ENCODE results near the gene OGFOD2. TPM values are rescaled to one million over a fixed set of nuclear protein-coding genes. Genes with fewer than 3 reads are reported as not detected.
"Not testable (repeated sequence)": the region's sequence is repeated elsewhere in the genome, so short reads cannot be mapped to it uniquely, and the experiment has no call there.

The OGFOD2 gene
- total and polyA plus RNA-seq, 2 of the 13 experiments (the other 11 are each of a cell fraction or from before 2014, with no cell fraction given) = 13.2 to 14.6 TPM

- in situ Hi-C loops (cut with HindIII; ENCODE audit: extremely low pct_ligation_motif_present, low pct_unique_long_range_greater_than_20kb) (no loop called here), intact Hi-C loops (cut with micrococcal nuclease; ENCODE audit: unreplicated experiment) (no loop called here)
- Histone ChIP-seq H3K79me2 (ENCODE audit: insufficient read depth, low read length) (no peaks in the 10 kb centered on the region), H3K27ac (ENCODE audit: extremely low read length, insufficient read depth, low read length) (no peak overlapping the region), H3K4me1 (ENCODE audit: insufficient read depth, low read length) (peaks cover 13% of the 10 kb centered on the region), H3K4me2 (ENCODE audit: low read depth, low read length) (no peak overlapping the region), H3K9me3 (ENCODE audit: low read length) (no peaks in the 10 kb centered on the region), H3K4me3 (replicated peaks in 1 of 3; ENCODE audit: insufficient read depth in 1 of 3, low read depth in 2 of 3, low read length in 3 of 3) (no peak overlapping the region), H4K20me1 (ENCODE audit: insufficient read depth, low read length) (no peaks in the 10 kb centered on the region), H3K9ac (ENCODE audit: insufficient read depth, low read depth, low read length) (no peak overlapping the region), H3K36me3 (replicated peaks in 1 of 2; ENCODE audit: control insufficient read depth in 1 of 2, insufficient read depth in 2 of 2, low read length in 2 of 2) (no peaks in the 10 kb centered on the region; a peak in 1 of 5 replicates), H2AFZ (ENCODE audit: low read length) (no peak overlapping the region), H3K27me3 (ENCODE audit: control insufficient read depth in 1 of 2, insufficient read depth in 2 of 2, low read length in 2 of 2) (no peaks in the 10 kb centered on the region; a peak in 1 of 5 replicates)
- FAIRE-seq = no peak
- TF ChIP-seq NCOA1 (CRISPR knock-in tag; IDR thresholded peaks at IDR 0.05) (no peak), ZMYM3 (CRISPR knock-in tag; IDR thresholded peaks at IDR 0.05) (0 out of 2 replicates have a peak, but pooled peaks have one; percentile 27)
- BruUV-seq (replicated peaks) = no TSS peak
- ChIA-PET CTCF (ENCODE audit: low intra/inter-chr PET ratio, low total read pairs) (no interaction called here), POLR2A (no interaction called here)
- ATAC-seq = no peak
- no peak for DNase-seq (ENCODE audit: low spot score)
- WGBS (ENCODE audit: low lambda C conversion rate) = 87% methylated on average over 3 of the region's 3 CpGs
Observed at GRCh38 chr12:122937622-122938091, 37.4 kb upstream of the OGFOD2 start.

DNA sequence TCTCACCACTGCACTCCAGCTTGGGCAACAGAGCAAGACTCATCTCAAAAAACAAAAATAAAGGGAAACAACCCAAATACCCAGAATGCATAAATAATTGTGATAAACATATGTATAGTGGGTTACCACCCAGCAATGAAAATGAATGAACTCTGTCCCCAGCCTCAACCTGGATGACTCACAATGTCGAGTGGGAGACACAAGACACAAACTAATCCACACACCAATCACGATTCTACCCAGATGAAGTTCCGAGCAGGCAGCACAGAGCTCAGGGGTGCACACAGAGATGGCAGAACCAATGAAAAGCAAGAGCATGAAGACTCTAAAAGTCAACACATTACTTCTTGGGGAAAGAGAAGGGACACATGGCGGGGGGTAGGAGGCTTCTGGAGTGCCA is 35.9 kb upstream of the OGFOD2 start:
- ATAC-seq (no peak), FAIRE-seq (no peak), DNase-seq (ENCODE audit: low spot score) (no peak)
- intact Hi-C loops (cut with micrococcal nuclease; ENCODE audit: unreplicated experiment) = no loop called here
- POLR2A ChIA-PET = no interaction called here
- no peaks in the 10 kb centered on the region for H3K9me3 ChIP-seq (ENCODE audit: low read length)
- BruUV-seq (replicated peaks) = no TSS peak
- H3K4me2 ChIP-seq (ENCODE audit: low read depth, low read length) = no peak overlapping the region
- CTCF ChIA-PET (ENCODE audit: low intra/inter-chr PET ratio, low total read pairs) = no interaction called here
- no peaks in the 10 kb centered on the region; a peak in 1 of 5 replicates for H3K27me3 ChIP-seq (ENCODE audit: control insufficient read depth in 1 of 2, insufficient read depth in 2 of 2, low read length in 2 of 2)
- H3K9ac ChIP-seq (ENCODE audit: insufficient read depth, low read depth, low read length) = no peak overlapping the region
- no peak overlapping the region for H3K4me3 ChIP-seq (replicated peaks in 1 of 3; ENCODE audit: insufficient read depth in 1 of 3, low read depth in 2 of 3, low read length in 3 of 3)
- H3K27ac ChIP-seq (ENCODE audit: extremely low read length, insufficient read depth, low read length) = no peak overlapping the region
- no peaks in the 10 kb centered on the region for H4K20me1 ChIP-seq (ENCODE audit: insufficient read depth, low read length)
- H3K79me2 ChIP-seq (ENCODE audit: insufficient read depth, low read length) = no peaks in the 10 kb centered on the region
- H3K4me1 ChIP-seq (ENCODE audit: insufficient read depth, low read length) = peaks cover 17% of the 10 kb centered on the region
- no peak overlapping the region for H2AFZ ChIP-seq (ENCODE audit: low read length)
- 86% methylated on average over 4 of the region's 4 CpGs for WGBS (ENCODE audit: low lambda C conversion rate)
- in situ Hi-C loops (cut with HindIII; ENCODE audit: extremely low pct_ligation_motif_present, low pct_unique_long_range_greater_than_20kb) = no loop called here
- H3K36me3 ChIP-seq (replicated peaks in 1 of 2; ENCODE audit: control insufficient read depth in 1 of 2, insufficient read depth in 2 of 2, low read length in 2 of 2) = no peaks in the 10 kb centered on the region; a peak in 1 of 5 replicates
- TF ChIP-seq NFYC (CRISPR knock-in tag; IDR thresholded peaks at IDR 0.05) = no peak

- H3K4me3 ChIP-seq (replicated peaks in 1 of 3; ENCODE audit: insufficient read depth in 1 of 3, low read depth in 2 of 3, low read length in 3 of 3); H4K20me1 ChIP-seq (ENCODE audit: insufficient read depth, low read length); H3K27me3 ChIP-seq (ENCODE audit: control insufficient read depth in 1 of 2, insufficient read depth in 2 of 2, low read length in 2 of 2); H3K9me3 ChIP-seq (ENCODE audit: low read length); ATAC-seq; DNase-seq (ENCODE audit: low spot score); H2AFZ ChIP-seq (ENCODE audit: low read length); intact Hi-C loops (cut with micrococcal nuclease; ENCODE audit: unreplicated experiment); in situ Hi-C loops (cut with HindIII; ENCODE audit: extremely low pct_ligation_motif_present, low pct_unique_long_range_greater_than_20kb); H3K79me2 ChIP-seq (ENCODE audit: insufficient read depth, low read length); H3K36me3 ChIP-seq (replicated peaks in 1 of 2; ENCODE audit: control insufficient read depth in 1 of 2, insufficient read depth in 2 of 2, low read length in 2 of 2); POLR2A ChIA-PET; FAIRE-seq; H3K9ac ChIP-seq (ENCODE audit: insufficient read depth, low read depth, low read length); BruUV-seq (replicated peaks); H3K4me2 ChIP-seq (ENCODE audit: low read depth, low read length); H3K27ac ChIP-seq (ENCODE audit: extremely low read length, insufficient read depth, low read length); CTCF ChIA-PET (ENCODE audit: low intra/inter-chr PET ratio, low total read pairs): not testable (repeated sequence)
- H3K4me1 ChIP-seq (ENCODE audit: insufficient read depth, low read length) = peaks cover 17% of the 10 kb centered on the region
- 91% methylated on average over 5 of the region's 5 CpGs for WGBS (ENCODE audit: low lambda C conversion rate)
Observed at GRCh38 chr12:122941351-122941750, 33.7 kb upstream of the OGFOD2 start.

Data from HepG2 (cell line).